SU-DHL-6 (cell line): ENCODE results near the gene ANXA7.

Experiments used
- H2AFZ ChIP-seq: fragments of 200-600 bp; sonication (generic); 2 replicates; pipeline ENCODE4 v1.6.1; 2014; ENCODE audit warnings: low read depth, mild to moderate bottlenecking, moderate library complexity, mixed read lengths, antibody characterized with exemption, low read length; ENCODE audit not compliant: severe bottlenecking
- H3F3A ChIP-seq: fragments of 200-600 bp; shearing (Covaris generic); 2 replicates; pipeline ENCODE4 v1.6.0; 2016; ENCODE audit warnings: antibody characterized with exemption, mild to moderate bottlenecking; ENCODE audit not compliant: insufficient read depth
- H3K27ac ChIP-seq: fragments of 200-600 bp; sonication (generic); 2 replicates; pipeline ENCODE4 v1.5.1; 2016; ENCODE audit warnings: low read depth, mild to moderate bottlenecking, low read length, moderate library complexity, mixed read lengths
- H3K27me3 ChIP-seq: fragments of 200-600 bp; sonication (generic), shearing (Covaris generic); 2 replicates; pipeline ENCODE4 v1.6.0; 2014; ENCODE audit warnings: mild to moderate bottlenecking, low read length
- H3K36me3 ChIP-seq: fragments of 200-600 bp; sonication (generic); 2 replicates; pipeline ENCODE4 v1.6.1; 2014; ENCODE audit warnings: mild to moderate bottlenecking, low read length, mixed read lengths
- H3K4me2 ChIP-seq: fragments of 300-600, 200-600 bp; shearing (Covaris generic), sonication (generic); 2 replicates; pipeline ENCODE4 v1.6.0; 2014; ENCODE audit warnings: low read length, low read depth, mild to moderate bottlenecking; ENCODE audit not compliant: poor library complexity, severe bottlenecking
- H3K4me3 ChIP-seq: fragments of 200-600 bp; sonication (generic); 2 replicates; pipeline ENCODE4 v1.5.1; 2014; ENCODE audit warnings: antibody characterized with exemption, low read length, mild to moderate bottlenecking, mixed read lengths; ENCODE audit not compliant: insufficient read depth, poor library complexity, severe bottlenecking
- H3K79me2 ChIP-seq: fragments of 200-600 bp; sonication (generic); 2 replicates; pipeline ENCODE4 v1.6.1; 2014; ENCODE audit warnings: mild to moderate bottlenecking, low read length, moderate library complexity; ENCODE audit not compliant: insufficient read depth
- H3K9ac ChIP-seq: fragments of 200-600 bp; sonication (generic); 2 replicates; pipeline ENCODE4 v1.7.0; 2014; ENCODE audit warnings: mild to moderate bottlenecking, low read length
- H3K9me2 ChIP-seq: fragments of 200-600 bp; sonication (generic); replicated peaks from 2 replicates; pipeline ENCODE4 v1.6.1; 2014; ENCODE audit warnings: low read length; ENCODE audit not compliant: insufficient read depth
- H3K9me3 ChIP-seq: fragments of 200-600 bp; sonication (generic); 2 replicates; pipeline ENCODE4 v1.6.1; 2014; ENCODE audit warnings: low read length, mixed read lengths; ENCODE audit not compliant: insufficient read depth
- H4K20me1 ChIP-seq: fragments of 200-600 bp; sonication (generic); 2 replicates; pipeline ENCODE4 v1.6.1; 2014; ENCODE audit warnings: low read depth, mild to moderate bottlenecking, antibody characterized with exemption, low read length, moderate library complexity, mixed read lengths
- EZH2phosphoT487 ChIP-seq: fragments of 200-600 bp; sonication (generic), shearing (Covaris generic); conservative IDR thresholded peaks from 2 replicates; pipeline ENCODE4 v1.6.1; 2018; ENCODE audit warnings: mild to moderate bottlenecking, antibody characterized with exemption, low read length, moderate library complexity, mixed read lengths
- TF ChIP-seq, protein P1 (sequence below): fragments of 200-600 bp; sonication (generic); IDR thresholded peaks from one replicate; pipeline ENCODE4 v1.5.1; 2017; ENCODE audit warnings: antibody characterized with exemption, mild to moderate bottlenecking, low read length, moderate library complexity; ENCODE audit not compliant: insufficient read depth, poor library complexity, severe bottlenecking

Gene ANXA7

DNA sequence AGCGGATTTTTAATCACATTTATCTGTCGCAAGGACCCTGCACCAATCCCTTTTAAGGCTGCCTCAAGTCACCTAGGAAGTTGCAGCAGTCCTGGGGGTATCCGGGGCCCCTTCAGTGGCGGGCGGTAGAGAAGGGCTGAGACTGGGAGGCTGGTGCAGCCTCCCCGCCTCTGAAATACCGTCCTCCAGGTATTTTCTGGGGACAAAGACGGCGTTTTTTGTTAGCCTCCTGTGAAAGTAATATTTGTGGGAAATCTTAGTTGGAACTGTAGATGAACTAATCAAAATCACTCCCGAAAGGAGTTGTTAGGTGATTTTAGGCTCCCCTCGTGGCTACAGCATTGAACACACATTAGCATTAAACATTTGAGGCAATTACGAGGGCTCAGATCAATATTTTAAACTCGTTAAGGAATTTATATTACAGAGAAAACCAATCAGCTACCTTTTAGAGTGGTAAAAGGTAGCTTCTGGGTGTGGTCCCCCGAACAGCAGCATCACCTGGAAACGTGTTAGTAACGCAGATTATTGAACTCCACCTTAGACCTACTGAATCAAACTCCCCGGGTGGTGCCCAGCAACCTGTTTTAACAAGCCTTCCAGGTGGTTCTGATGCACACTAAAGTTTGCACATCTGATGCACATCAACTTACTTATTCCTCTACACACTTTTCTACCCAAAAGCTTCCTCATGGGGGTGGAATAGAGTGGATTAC is 530 bp upstream of the ANXA7 start:
- no peaks in the 10 kb centered on the region for H3K9me2 ChIP-seq
- H3K79me2 ChIP-seq, result peaks cover 42% of the 10 kb centered on the region
- H3K36me3 ChIP-seq, result no peaks in the 10 kb centered on the region
- H3K9me3 ChIP-seq, result no peaks in the 10 kb centered on the region
- H3K4me3 ChIP-seq, result peak overlapping the region; percentile 86
- H3K27ac ChIP-seq, result no peak overlapping the region
- H4K20me1 ChIP-seq, result peaks cover under 1% of the 10 kb centered on the region; the same call in 1 of the 2 replicates
- peak overlapping the region; percentile 100 for H2AFZ ChIP-seq
- H3K4me2 ChIP-seq, result peak overlapping the region; percentile 94
- peaks cover 8% of the 10 kb centered on the region; the same call in 1 of the 2 replicates for H3F3A ChIP-seq
- no peaks in the 10 kb centered on the region for H3K27me3 ChIP-seq
- peak overlapping the region; percentile 84 for H3K9ac ChIP-seq
- no peak for TF ChIP-seq EZH2phosphoT487
- TF ChIP-seq, protein P1, sequence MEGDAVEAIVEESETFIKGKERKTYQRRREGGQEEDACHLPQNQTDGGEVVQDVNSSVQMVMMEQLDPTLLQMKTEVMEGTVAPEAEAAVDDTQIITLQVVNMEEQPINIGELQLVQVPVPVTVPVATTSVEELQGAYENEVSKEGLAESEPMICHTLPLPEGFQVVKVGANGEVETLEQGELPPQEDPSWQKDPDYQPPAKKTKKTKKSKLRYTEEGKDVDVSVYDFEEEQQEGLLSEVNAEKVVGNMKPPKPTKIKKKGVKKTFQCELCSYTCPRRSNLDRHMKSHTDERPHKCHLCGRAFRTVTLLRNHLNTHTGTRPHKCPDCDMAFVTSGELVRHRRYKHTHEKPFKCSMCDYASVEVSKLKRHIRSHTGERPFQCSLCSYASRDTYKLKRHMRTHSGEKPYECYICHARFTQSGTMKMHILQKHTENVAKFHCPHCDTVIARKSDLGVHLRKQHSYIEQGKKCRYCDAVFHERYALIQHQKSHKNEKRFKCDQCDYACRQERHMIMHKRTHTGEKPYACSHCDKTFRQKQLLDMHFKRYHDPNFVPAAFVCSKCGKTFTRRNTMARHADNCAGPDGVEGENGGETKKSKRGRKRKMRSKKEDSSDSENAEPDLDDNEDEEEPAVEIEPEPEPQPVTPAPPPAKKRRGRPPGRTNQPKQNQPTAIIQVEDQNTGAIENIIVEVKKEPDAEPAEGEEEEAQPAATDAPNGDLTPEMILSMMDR, result no peak

GRCh38 chr10:73413108-73413527 is 740 bp downstream of the ANXA7 start:
- H2AFZ ChIP-seq, result peak overlapping the region; percentile 100
- peak overlapping the region; percentile 39 for H3K27ac ChIP-seq
- TF ChIP-seq, protein P1, result no peak
- no peak for TF ChIP-seq EZH2phosphoT487
- no peaks in the 10 kb centered on the region for H3K9me3 ChIP-seq
- peaks cover 54% of the 10 kb centered on the region for H3K79me2 ChIP-seq
- H3K9me2 ChIP-seq, result no peaks in the 10 kb centered on the region
- H4K20me1 ChIP-seq, result peaks cover 4% of the 10 kb centered on the region; the same call in 1 of the 2 replicates
- H3F3A ChIP-seq, result no peaks in the 10 kb centered on the region
- H3K36me3 ChIP-seq, result no peaks in the 10 kb centered on the region
- H3K4me2 ChIP-seq, result peak overlapping the region; percentile 94
- H3K27me3 ChIP-seq, result no peaks in the 10 kb centered on the region
- H3K4me3 ChIP-seq, result peak overlapping the region; percentile 86
- peak overlapping the region; percentile 84 for H3K9ac ChIP-seq

DNA sequence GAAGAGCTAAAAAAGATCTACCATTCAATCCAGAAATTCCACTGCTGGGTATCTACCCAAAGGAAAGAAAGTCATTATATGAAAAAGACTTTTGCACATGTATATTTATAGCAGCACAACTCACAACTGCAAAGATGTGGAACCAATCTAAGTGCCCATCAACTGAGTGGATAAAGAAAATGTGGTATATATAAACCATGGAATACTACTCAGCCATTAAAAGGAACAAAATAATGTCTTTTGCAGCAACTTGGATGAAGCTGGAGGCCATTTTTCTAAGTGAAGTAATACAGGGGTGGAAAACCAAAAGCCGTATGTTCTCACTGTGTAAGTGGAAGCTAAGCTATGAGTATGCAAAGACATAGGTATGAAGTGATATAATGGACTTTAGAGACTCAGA is 3.0 kb downstream of the ANXA7 start:
- H3K9ac ChIP-seq, result no peak overlapping the region
- H3K4me3 ChIP-seq, result no peak overlapping the region
- H3K36me3 ChIP-seq, result no peaks in the 10 kb centered on the region
- H4K20me1 ChIP-seq, result peaks cover 4% of the 10 kb centered on the region; the same call in 1 of the 2 replicates
- no peaks in the 10 kb centered on the region for H3K27me3 ChIP-seq
- no peak overlapping the region for H2AFZ ChIP-seq
- TF ChIP-seq, protein P1, result no peak
- TF ChIP-seq EZH2phosphoT487, result no peak
- no peak overlapping the region for H3K27ac ChIP-seq
- no peaks in the 10 kb centered on the region for H3K9me3 ChIP-seq
- H3K4me2 ChIP-seq, result no peak overlapping the region
- H3F3A ChIP-seq, result no peaks in the 10 kb centered on the region
- no peaks in the 10 kb centered on the region for H3K9me2 ChIP-seq
- H3K79me2 ChIP-seq, result peaks cover 77% of the 10 kb centered on the region
